AG04450 (cell line): ENCODE measurements around the gene ADARB2. TPM values are rescaled to one million over a fixed set of nuclear protein-coding genes. Genes with fewer than 3 reads are reported as not detected.

Experiments
- CTCF ChIA-PET: fragments of 300-600, 350-600 bp; formaldehyde crosslinking; extraction: SDS; loops from one replicate; lab custom pipeline; 2022; ENCODE audit warnings: antibody characterized with exemption, inconsistent platforms; lab: Charles Lee
- POLR2A ChIA-PET: fragments of 350-600 bp; formaldehyde crosslinking; extraction: SDS; loops from one replicate; lab custom pipeline; 2021; ENCODE audit warnings: antibody characterized with exemption, inconsistent platforms; lab: Yijun Ruan, JAX
- DNase-seq: peaks from one replicate; pipeline ENCODE4 v3.0.0-alpha.2; 2011; ENCODE audit warnings: low read depth, low spot score
- H3K27ac ChIP-seq: one replicate; pipeline ENCODE4 v1.5.1; 2012; ENCODE audit warnings: low read depth, low read length, control low read depth
- H3K27me3 ChIP-seq: one replicate; pipeline ENCODE4 v1.6.0; 2012; ENCODE audit warnings: low read length; ENCODE audit not compliant: control insufficient read depth, insufficient read depth
- H3K4me3 ChIP-seq: 2 replicates; pipeline ENCODE4 v1.5.1; 2011; ENCODE audit warnings: mild to moderate bottlenecking, low read depth, low read length, control low read depth
- H3K9me3 ChIP-seq: 2 replicates; pipeline ENCODE4 v1.5.1; 2012; ENCODE audit warnings: low read length; ENCODE audit not compliant: control insufficient read depth, insufficient read depth
- CTCF ChIP-seq: IDR thresholded peaks from 2 replicates; pipeline ENCODE4 v1.5.1; 2011; ENCODE audit warnings: low read depth, low read length, control low read depth, inconsistent platforms
- polyA plus RNA-seq: library from polyadenylated mRNA; depleted of rRNA; stranded (reverse); fragments of >200 nt; gene quantifications from 2 replicates; pipeline ENCODE4 v1.2.3, GENCODE V29; 2011

The ADARB2 gene
- polyA plus RNA-seq, 1 experiment: not detected

- Histone ChIP-seq H3K4me3 (no peak overlapping the region), H3K9me3 (no peaks in the 10 kb centered on the region; the same call in 1 of the 2 replicates), H3K27ac (no peak overlapping the region), H3K27me3 (peaks cover 3% of the 10 kb centered on the region)
- ChIA-PET CTCF (no interaction called here), POLR2A (no interaction called here)
- TF ChIP-seq CTCF: no peak
- no peak for DNase-seq
These were observed 554.9 kb downstream of the ADARB2 start for GRCh38 chr10:1182280-1183032.

- Histone ChIP-seq H3K9me3 (no peaks in the 10 kb centered on the region; the same call in 1 of the 2 replicates), H3K4me3 (no peak overlapping the region), H3K27ac (no peak overlapping the region), H3K27me3 (peaks cover 3% of the 10 kb centered on the region)
- DNase-seq: no peak
- TF ChIP-seq CTCF: no peak
- ChIA-PET CTCF (no interaction called here), POLR2A (no interaction called here)
These were observed 556.5 kb downstream of the ADARB2 start for GRCh38 chr10:1180836-1181235.

- POLR2A ChIA-PET: no interaction called here
- H3K27ac ChIP-seq: no peak overlapping the region
- no peak for DNase-seq
- no peak for TF ChIP-seq CTCF
- no peak overlapping the region for H3K4me3 ChIP-seq
- H3K27me3 ChIP-seq: peaks cover 3% of the 10 kb centered on the region
- CTCF ChIA-PET: no interaction called here
- no peaks in the 10 kb centered on the region; the same call in 1 of the 2 replicates for H3K9me3 ChIP-seq
These were observed 557.1 kb downstream of the ADARB2 start for GRCh38 chr10:1180071-1180730.

DNA sequence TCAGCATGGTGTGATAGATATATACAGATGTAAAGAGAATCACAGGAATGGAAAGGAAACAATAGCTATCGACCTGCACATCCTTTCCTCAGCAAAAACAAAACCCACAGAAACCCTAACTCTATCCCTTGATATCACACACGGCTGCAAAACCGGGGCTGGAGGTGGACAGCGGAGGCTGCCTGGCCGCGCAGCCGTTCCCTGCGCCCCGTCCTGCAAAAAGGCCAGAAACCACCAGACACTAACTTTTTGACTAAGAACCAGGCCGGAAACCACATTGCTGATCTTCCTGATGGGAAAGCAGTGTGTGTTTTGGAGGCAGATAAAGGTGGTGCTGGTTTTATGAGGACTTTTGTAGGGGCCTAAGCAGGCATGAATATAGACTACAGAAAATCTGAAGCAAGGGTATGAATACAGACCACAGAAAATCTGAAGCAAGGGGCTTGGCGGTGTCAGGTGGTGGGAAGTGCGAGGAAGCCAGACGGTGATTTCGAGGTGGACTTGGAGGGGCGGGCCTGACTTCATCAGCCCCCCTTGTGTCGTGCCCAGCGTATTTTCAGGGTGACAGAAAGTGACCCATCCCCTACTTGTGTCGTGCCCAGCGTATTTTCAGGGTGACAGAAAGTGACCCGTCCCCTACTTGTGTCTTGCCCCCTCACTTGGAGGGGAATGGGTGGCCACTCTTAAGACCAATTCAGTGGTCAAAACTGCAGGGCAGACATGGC is 557.8 kb downstream of the ADARB2 start:
- Histone ChIP-seq H3K27ac (no peak overlapping the region), H3K9me3 (no peaks in the 10 kb centered on the region; the same call in 1 of the 2 replicates), H3K4me3 (no peak overlapping the region), H3K27me3 (peaks cover 3% of the 10 kb centered on the region)
- TF ChIP-seq CTCF: no peak
- ChIA-PET POLR2A (no interaction called here), CTCF (no interaction called here)
- DNase-seq: no peak
